SHP77 treated with DMSO at 0.1 percent for 48 hours (cell line): Measurements from ENCODE around the gene GNG11.

ENCODE experiments used
- DNase-seq: peaks from one replicate; lab custom pipeline; 2025; lab: John Stamatoyannopoulos, UW

Gene GNG11

GRCh38 chr7:93948873-93949272, 27.3 kb downstream of the GNG11 start:
- DNase-seq = no peak

- DNase-seq = no peak
Measured at GRCh38 chr7:93949423-93949822, 27.9 kb downstream of the GNG11 start.

- no peak for DNase-seq
Measured at GRCh38 chr7:93955304-93955703, 33.8 kb downstream of the GNG11 start.

GRCh38 chr7:93957767-93958166, 36.2 kb downstream of the GNG11 start:
- DNase-seq = no peak

- no peak for DNase-seq
Measured at GRCh38 chr7:93958216-93958615, 36.7 kb downstream of the GNG11 start.

- no peak for DNase-seq
Measured at GRCh38 chr7:93958651-93959050, 37.1 kb downstream of the GNG11 start.

GRCh38 chr7:93960986-93961385, 39.5 kb downstream of the GNG11 start:
- no peak for DNase-seq

- no peak for DNase-seq
Measured at GRCh38 chr7:93964262-93964661, 42.7 kb downstream of the GNG11 start.

- no peak for DNase-seq
Measured at GRCh38 chr7:93964813-93965212, 43.3 kb downstream of the GNG11 start.

GRCh38 chr7:93968911-93969620, 47.5 kb downstream of the GNG11 start:
- no peak for DNase-seq

- DNase-seq = no peak
Measured at GRCh38 chr7:93972029-93972725, 50.6 kb downstream of the GNG11 start.

- no peak for DNase-seq
Measured at GRCh38 chr7:93973134-93973533, 51.6 kb downstream of the GNG11 start.

- no peak for DNase-seq
Measured at GRCh38 chr7:93977211-93977950, 55.8 kb downstream of the GNG11 start.
